NCI-H1417 (cell line): Measurements from ENCODE around the gene CROT.
A peak's percentile ranks its signal among the peaks of the same experiment; 100 is the strongest.

Experiments used
- DNase-seq, 3 experiments: peaks; one replicate each; lab custom pipeline; 2025; lab: John Stamatoyannopoulos, UW

CROT gene

GRCh38 chr7:87345166-87345927 lies at the start of gene CROT:
Gene CROT (plus strand): TSS chr7:87345664. CDS start chr7:87349069, 3,405 bp downstream.
- peak; percentile 96 to 99 (median 99) for DNase-seq

- DNase-seq: no peak
Observed at GRCh38 chr7:87300756-87301155, 44.7 kb upstream of the CROT start.

GRCh38 chr7:87310790-87311419 lies 34.6 kb upstream of the CROT start:
- DNase-seq: no peak

- DNase-seq: peak; percentile 33 to 79 (median 68)
Observed at GRCh38 chr7:87312215-87312865, 33.1 kb upstream of the CROT start.

GRCh38 chr7:87316097-87316700 lies 29.3 kb upstream of the CROT start:
- no peak for DNase-seq

- peak in 1 of 3 experiments; percentile 6 for DNase-seq
Observed at GRCh38 chr7:87316846-87317552, 28.5 kb upstream of the CROT start.

- no peak for DNase-seq
Observed at GRCh38 chr7:87317691-87318245, 27.7 kb upstream of the CROT start.

GRCh38 chr7:87318741-87319140 lies 26.7 kb upstream of the CROT start:
- DNase-seq: peak; percentile 13 to 59 (median 49)

GRCh38 chr7:87319154-87319581 lies 26.3 kb upstream of the CROT start:
- DNase-seq: peak in 2 of 3 experiments; percentile 49 to 59

- no peak for DNase-seq
Observed at GRCh38 chr7:87322912-87323311, 22.6 kb upstream of the CROT start.

GRCh38 chr7:87325576-87326370 lies 19.7 kb upstream of the CROT start:
- no peak for DNase-seq

- DNase-seq: peak; percentile 20 to 38 (median 27)
Observed at GRCh38 chr7:87328281-87328680, 17.2 kb upstream of the CROT start.

- no peak for DNase-seq
Observed at GRCh38 chr7:87330316-87330715, 15.1 kb upstream of the CROT start.

GRCh38 chr7:87330942-87331341 lies 14.5 kb upstream of the CROT start:
- no peak for DNase-seq

GRCh38 chr7:87331687-87332252 lies 13.7 kb upstream of the CROT start:
- DNase-seq: no peak

- no peak for DNase-seq
Observed at GRCh38 chr7:87332321-87332720, 13.1 kb upstream of the CROT start.

GRCh38 chr7:87336136-87336535 lies 9.3 kb upstream of the CROT start:
- no peak for DNase-seq

- peak in 2 of 3 experiments; percentile 51 to 85 for DNase-seq
Observed at GRCh38 chr7:87337331-87337730, 8.1 kb upstream of the CROT start.

- DNase-seq: no peak
Observed at GRCh38 chr7:87339373-87339897, 6.0 kb upstream of the CROT start.

- DNase-seq: peak in 1 of 3 experiments; percentile 71
Observed at GRCh38 chr7:87341441-87341840, 4.0 kb upstream of the CROT start.
